Neural cell (in vitro differentiated cells): Measurements from ENCODE around the gene BMERB1. TPM values are rescaled to one million over a fixed set of nuclear protein-coding genes. Genes with fewer than 3 reads are reported as not detected.

Experiments
- H2AFZ ChIP-seq: fragments of 200-600, 300-800 bp; sonication (generic), shearing (Covaris generic); 2 replicates; pipeline ENCODE4 v1.6.0; 2014; ENCODE audit warnings: low read depth, mild to moderate bottlenecking, antibody characterized with exemption, low read length, moderate library complexity
- H3F3A ChIP-seq: fragments of 200-600 bp; shearing (Covaris generic); 2 replicates; pipeline ENCODE4 v1.6.1; 2016; ENCODE audit warnings: mild to moderate bottlenecking, moderate library complexity, mixed read lengths, antibody characterized with exemption, low read length; ENCODE audit not compliant: insufficient read depth, poor library complexity, severe bottlenecking
- H3K27ac ChIP-seq: fragments of 200-600, 300-800 bp; sonication (generic), shearing (Covaris generic); 2 replicates; pipeline ENCODE4 v1.5.1; 2014; ENCODE audit warnings: mild to moderate bottlenecking, low read length, moderate library complexity
- H3K27me3 ChIP-seq: fragments of 300-800, 200-600 bp; sonication (generic), shearing (Covaris generic); 2 replicates; pipeline ENCODE4 v1.6.0; 2014; ENCODE audit warnings: mild to moderate bottlenecking, low read depth, low read length, moderate library complexity; ENCODE audit not compliant: insufficient read depth
- H3K36me3 ChIP-seq: fragments of 300-800, 200-600 bp; sonication (generic), shearing (Covaris generic); 2 replicates; pipeline ENCODE4 v1.5.1; 2014; ENCODE audit warnings: mild to moderate bottlenecking, antibody characterized with exemption, low read length, moderate library complexity; ENCODE audit not compliant: insufficient read depth
- H3K4me2 ChIP-seq: fragments of 300-800, 200-600 bp; sonication (generic), shearing (Covaris generic); 2 replicates; pipeline ENCODE4 v1.6.0; 2014; ENCODE audit warnings: mild to moderate bottlenecking, low read length
- H3K4me3 ChIP-seq: fragments of 300-800, 200-600 bp; sonication (generic), shearing (Covaris generic); 2 replicates; pipeline ENCODE4 v1.5.1; 2014; ENCODE audit warnings: mild to moderate bottlenecking, low read length, moderate library complexity
- H3K79me2 ChIP-seq: fragments of 200-600 bp; shearing (Covaris generic); replicated peaks from 2 replicates; pipeline ENCODE4 v1.6.0; 2014; ENCODE audit warnings: mild to moderate bottlenecking, low read length, moderate library complexity; ENCODE audit not compliant: insufficient read depth
- H3K9ac ChIP-seq: fragments of 300-800, 200-600 bp; sonication (generic), shearing (Covaris generic); 2 replicates; pipeline ENCODE4 v1.6.1; 2016; ENCODE audit warnings: mild to moderate bottlenecking, low read length, mixed read lengths
- H3K9me2 ChIP-seq: fragments of 200-600 bp; shearing (Covaris generic); 2 replicates; pipeline ENCODE4 v1.6.1; 2016; ENCODE audit warnings: mild to moderate bottlenecking, low read length, mixed read lengths; ENCODE audit not compliant: insufficient read depth
- H3K9me3 ChIP-seq: fragments of 200-600, 300-800 bp; sonication (generic), shearing (Covaris generic); 2 replicates; pipeline ENCODE4 v1.6.1; 2016; ENCODE audit warnings: mild to moderate bottlenecking, mixed run types, low read length, moderate library complexity, mixed read lengths
- H4K20me1 ChIP-seq: fragments of 200-600 bp; shearing (Covaris generic); 2 replicates; pipeline ENCODE4 v1.6.1; 2016; ENCODE audit warnings: mild to moderate bottlenecking, mixed run types; ENCODE audit not compliant: insufficient read depth
- EP300 ChIP-seq: fragments of 450-650 bp; conservative IDR thresholded peaks from 2 replicates; pipeline ENCODE4 v1.6.1; 2014; ENCODE audit warnings: antibody characterized with exemption, mild to moderate bottlenecking, moderate library complexity; ENCODE audit not compliant: poor library complexity, severe bottlenecking
- EZH2 ChIP-seq: fragments of 200-600, 300-800 bp; shearing (Covaris generic), sonication (generic); IDR thresholded peaks from 2 replicates; pipeline ENCODE4 v1.6.1; 2014; ENCODE audit warnings: antibody characterized with exemption, low read length, borderline replicate concordance, mild to moderate bottlenecking; ENCODE audit not compliant: insufficient read depth, poor library complexity, severe bottlenecking
- MXI1 ChIP-seq: fragments of 450-650 bp; conservative IDR thresholded peaks from 2 replicates; pipeline ENCODE4 v1.6.1; 2014; ENCODE audit warnings: antibody characterized with exemption, mild to moderate bottlenecking; ENCODE audit not compliant: poor library complexity, severe bottlenecking
- POLR2AphosphoS5 ChIP-seq: IDR thresholded peaks from 2 replicates; pipeline ENCODE4 v1.6.1; 2012
- RAD21 ChIP-seq: fragments of 450-650 bp; conservative IDR thresholded peaks from 2 replicates; pipeline ENCODE4 v1.6.1; 2014; ENCODE audit warnings: antibody characterized with exemption, mild to moderate bottlenecking, moderate library complexity
- SMC3 ChIP-seq: fragments of 450-650 bp; conservative IDR thresholded peaks from 2 replicates; pipeline ENCODE4 v1.6.1; 2014; ENCODE audit warnings: antibody characterized with exemption, mild to moderate bottlenecking, moderate library complexity; ENCODE audit not compliant: poor library complexity
- TAF1 ChIP-seq: IDR thresholded peaks from 2 replicates; pipeline ENCODE4 v1.6.1; 2012; ENCODE audit warnings: low read depth
- polyA plus RNA-seq: library from polyadenylated mRNA; depleted of rRNA; stranded (reverse); fragments of >200 nt; gene quantifications from 2 replicates; pipeline ENCODE4 v1.2.3, GENCODE V29; 2014
- TF ChIP-seq, protein P1 (sequence below): fragments of 450-650 bp; IDR thresholded peaks from 2 replicates; pipeline ENCODE4 v1.5.1; 2014; ENCODE audit warnings: antibody characterized with exemption, mild to moderate bottlenecking, moderate library complexity; ENCODE audit not compliant: poor library complexity, severe bottlenecking
- TF ChIP-seq, protein P2 (sequence below): IDR thresholded peaks from 2 replicates; pipeline ENCODE4 v1.6.1; 2012; ENCODE audit warnings: borderline replicate concordance

Gene BMERB1
- polyA plus RNA-seq, 1 donor from 2014 or later = 149 TPM

DNA sequence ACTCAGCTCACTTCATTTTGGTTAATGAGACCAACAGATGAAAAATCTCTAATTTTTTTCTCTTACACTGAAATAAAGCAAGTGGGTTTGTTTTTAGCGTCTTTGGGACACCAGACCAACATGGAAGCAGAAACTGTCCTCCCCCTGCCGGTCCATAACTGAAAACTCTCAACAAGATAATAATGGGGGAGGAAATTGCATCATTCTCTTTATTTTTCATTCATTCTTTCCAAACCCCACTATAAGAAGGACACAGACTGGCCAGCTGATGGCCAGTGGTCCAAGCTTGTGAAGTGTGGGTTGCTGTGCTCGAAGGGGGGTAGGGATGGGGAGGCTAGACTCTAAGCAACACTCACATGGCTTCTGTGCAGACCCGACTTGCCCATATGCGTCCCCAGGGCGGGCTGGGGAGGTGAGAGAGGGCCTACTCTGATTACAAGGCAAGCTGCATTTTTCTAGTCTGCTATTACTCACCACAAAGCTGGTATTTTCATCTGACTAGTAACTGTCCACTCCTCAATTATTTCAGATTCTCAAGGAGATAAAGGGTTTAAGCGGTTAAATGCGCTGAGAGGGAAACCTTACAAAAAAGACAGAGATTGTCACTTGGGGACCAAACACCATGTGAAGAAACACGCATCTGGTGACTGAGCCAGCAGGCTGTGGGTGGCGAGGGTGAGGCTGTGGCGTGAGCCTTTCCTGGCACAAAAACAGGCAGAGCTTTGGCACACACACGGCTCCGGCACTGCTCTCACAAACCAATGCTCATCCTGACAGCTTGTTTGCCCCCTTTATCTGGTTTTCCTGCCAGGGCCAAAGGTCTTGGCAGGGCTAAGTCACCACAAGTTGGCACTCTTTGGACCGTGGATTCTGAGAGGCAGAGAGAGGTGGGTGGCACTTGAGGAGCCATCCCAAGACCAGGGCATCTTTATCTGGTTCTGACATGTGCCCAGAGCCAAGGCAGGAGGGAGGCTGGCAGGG, 170.4 kb downstream of the BMERB1 start:
- Histone ChIP-seq H3K36me3 (peaks cover 10% of the 10 kb centered on the region), H3F3A (no peaks in the 10 kb centered on the region), H3K4me3 (no peak overlapping the region), H3K27ac (no peak overlapping the region), H2AFZ (no peak overlapping the region), H3K9me3 (no peaks in the 10 kb centered on the region), H3K4me2 (no peak overlapping the region), H3K9ac (no peak overlapping the region), H3K9me2 (no peaks in the 10 kb centered on the region), H3K27me3 (no peaks in the 10 kb centered on the region), H3K79me2 (no peaks in the 10 kb centered on the region), H4K20me1 (no peaks in the 10 kb centered on the region)
- TF ChIP-seq POLR2AphosphoS5 = no peak
- no peak for TF ChIP-seq SMC3
- no peak for TF ChIP-seq EZH2
- no peak for TF ChIP-seq RAD21
- no peak for TF ChIP-seq TAF1
- TF ChIP-seq, protein P1, sequence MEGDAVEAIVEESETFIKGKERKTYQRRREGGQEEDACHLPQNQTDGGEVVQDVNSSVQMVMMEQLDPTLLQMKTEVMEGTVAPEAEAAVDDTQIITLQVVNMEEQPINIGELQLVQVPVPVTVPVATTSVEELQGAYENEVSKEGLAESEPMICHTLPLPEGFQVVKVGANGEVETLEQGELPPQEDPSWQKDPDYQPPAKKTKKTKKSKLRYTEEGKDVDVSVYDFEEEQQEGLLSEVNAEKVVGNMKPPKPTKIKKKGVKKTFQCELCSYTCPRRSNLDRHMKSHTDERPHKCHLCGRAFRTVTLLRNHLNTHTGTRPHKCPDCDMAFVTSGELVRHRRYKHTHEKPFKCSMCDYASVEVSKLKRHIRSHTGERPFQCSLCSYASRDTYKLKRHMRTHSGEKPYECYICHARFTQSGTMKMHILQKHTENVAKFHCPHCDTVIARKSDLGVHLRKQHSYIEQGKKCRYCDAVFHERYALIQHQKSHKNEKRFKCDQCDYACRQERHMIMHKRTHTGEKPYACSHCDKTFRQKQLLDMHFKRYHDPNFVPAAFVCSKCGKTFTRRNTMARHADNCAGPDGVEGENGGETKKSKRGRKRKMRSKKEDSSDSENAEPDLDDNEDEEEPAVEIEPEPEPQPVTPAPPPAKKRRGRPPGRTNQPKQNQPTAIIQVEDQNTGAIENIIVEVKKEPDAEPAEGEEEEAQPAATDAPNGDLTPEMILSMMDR = no peak
- TF ChIP-seq, protein P2, sequence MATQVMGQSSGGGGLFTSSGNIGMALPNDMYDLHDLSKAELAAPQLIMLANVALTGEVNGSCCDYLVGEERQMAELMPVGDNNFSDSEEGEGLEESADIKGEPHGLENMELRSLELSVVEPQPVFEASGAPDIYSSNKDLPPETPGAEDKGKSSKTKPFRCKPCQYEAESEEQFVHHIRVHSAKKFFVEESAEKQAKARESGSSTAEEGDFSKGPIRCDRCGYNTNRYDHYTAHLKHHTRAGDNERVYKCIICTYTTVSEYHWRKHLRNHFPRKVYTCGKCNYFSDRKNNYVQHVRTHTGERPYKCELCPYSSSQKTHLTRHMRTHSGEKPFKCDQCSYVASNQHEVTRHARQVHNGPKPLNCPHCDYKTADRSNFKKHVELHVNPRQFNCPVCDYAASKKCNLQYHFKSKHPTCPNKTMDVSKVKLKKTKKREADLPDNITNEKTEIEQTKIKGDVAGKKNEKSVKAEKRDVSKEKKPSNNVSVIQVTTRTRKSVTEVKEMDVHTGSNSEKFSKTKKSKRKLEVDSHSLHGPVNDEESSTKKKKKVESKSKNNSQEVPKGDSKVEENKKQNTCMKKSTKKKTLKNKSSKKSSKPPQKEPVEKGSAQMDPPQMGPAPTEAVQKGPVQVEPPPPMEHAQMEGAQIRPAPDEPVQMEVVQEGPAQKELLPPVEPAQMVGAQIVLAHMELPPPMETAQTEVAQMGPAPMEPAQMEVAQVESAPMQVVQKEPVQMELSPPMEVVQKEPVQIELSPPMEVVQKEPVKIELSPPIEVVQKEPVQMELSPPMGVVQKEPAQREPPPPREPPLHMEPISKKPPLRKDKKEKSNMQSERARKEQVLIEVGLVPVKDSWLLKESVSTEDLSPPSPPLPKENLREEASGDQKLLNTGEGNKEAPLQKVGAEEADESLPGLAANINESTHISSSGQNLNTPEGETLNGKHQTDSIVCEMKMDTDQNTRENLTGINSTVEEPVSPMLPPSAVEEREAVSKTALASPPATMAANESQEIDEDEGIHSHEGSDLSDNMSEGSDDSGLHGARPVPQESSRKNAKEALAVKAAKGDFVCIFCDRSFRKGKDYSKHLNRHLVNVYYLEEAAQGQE = no peak
- TF ChIP-seq EP300 = no peak
- no peak for TF ChIP-seq MXI1

DNA sequence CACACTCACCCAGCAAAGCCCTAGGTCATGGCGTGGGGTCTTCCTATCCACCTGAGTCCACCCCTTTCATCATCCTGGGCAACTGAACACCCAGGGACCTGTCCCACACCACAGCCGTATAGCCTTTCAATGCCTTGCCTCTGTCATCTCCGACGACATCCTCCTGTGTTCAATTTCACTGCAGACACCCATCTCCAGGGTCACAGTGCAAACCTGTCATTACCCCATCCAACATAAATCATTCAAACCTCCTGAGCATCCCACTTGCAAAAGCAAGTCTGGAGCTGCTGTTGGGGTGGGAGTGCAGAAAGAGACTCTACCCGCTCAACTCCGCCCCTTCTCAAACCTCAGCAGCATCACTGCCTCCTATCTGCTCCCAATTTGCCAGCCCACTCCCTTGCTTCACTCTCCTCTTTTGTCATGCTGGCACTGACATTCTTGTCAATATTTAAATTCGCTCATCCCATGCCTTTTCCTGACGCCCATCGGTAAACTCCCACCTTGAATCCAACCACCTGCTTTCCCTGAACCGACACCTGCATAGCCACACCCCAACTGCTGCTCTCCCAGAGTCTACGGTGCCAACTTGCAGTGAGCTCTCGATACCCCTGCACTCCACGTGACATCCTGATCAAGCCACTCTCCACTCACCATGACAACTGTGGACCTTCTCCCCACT, 171.6 kb downstream of the BMERB1 start:
- no peaks in the 10 kb centered on the region for H3K9me2 ChIP-seq
- H3K27me3 ChIP-seq = no peaks in the 10 kb centered on the region
- no peak overlapping the region for H3K27ac ChIP-seq
- no peaks in the 10 kb centered on the region for H4K20me1 ChIP-seq
- no peak overlapping the region for H3K4me3 ChIP-seq
- H3K9ac ChIP-seq = no peak overlapping the region
- no peak overlapping the region for H3K4me2 ChIP-seq
- no peaks in the 10 kb centered on the region for H3K9me3 ChIP-seq
- H3K36me3 ChIP-seq = peaks cover 15% of the 10 kb centered on the region
- no peaks in the 10 kb centered on the region for H3K79me2 ChIP-seq
- no peak for TF ChIP-seq RAD21
- no peak for TF ChIP-seq TAF1
- H2AFZ ChIP-seq = no peak overlapping the region
- no peaks in the 10 kb centered on the region for H3F3A ChIP-seq
